ENCODE data around the gene SLC25A22.
A peak's percentile ranks its signal among the peaks of the same experiment; 100 is the strongest.

Gene SLC25A22

GRCh38 chr11:833849-834311 lies 35.8 kb upstream of the SLC25A22 start:
- no peak for DNase-seq

DNA sequence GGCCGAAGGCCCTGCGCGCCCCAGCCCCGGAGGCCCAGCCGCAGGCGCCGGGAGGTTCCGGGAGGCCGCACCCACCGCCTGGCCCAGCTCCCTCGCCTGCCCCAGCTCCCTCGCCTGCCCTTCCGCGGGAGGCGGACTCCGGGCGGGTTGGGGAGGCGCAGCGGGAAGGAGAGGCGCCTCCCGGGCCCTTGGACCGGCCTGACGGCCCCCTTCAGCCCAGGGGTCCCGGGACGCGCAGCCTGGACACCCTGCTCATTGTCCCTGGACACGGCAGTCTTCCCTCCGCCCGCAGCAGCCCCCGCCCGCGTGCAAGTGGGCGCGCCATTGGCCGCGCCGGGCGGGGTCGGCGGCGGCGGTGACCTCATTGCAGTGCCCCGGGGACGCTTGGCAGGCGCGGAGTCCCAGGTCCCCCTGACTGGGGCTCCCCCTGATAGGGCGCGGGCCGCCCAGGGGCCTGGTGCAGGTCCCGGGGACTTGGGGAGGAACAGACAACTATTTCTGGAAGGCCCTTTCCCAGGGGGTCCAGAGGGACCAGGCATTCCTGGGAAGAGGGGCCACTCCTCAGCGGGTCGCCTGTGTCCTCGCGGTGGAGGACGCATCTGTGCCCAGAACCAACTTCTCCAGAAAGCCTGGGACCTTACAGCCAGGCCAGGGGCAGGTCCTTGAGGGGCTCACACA lies 35.2 kb upstream of the SLC25A22 start:
- peak; percentile 74 for DNase-seq

GRCh38 chr11:832529-833113 lies 34.5 kb upstream of the SLC25A22 start, which contains the start of gene CD151:
Gene CD151, plus strand, starts transcription at chr11:832952. Its CDS starts 3,118 bp downstream, at chr11:836070.
- DNase-seq, result peak; percentile 79

DNA sequence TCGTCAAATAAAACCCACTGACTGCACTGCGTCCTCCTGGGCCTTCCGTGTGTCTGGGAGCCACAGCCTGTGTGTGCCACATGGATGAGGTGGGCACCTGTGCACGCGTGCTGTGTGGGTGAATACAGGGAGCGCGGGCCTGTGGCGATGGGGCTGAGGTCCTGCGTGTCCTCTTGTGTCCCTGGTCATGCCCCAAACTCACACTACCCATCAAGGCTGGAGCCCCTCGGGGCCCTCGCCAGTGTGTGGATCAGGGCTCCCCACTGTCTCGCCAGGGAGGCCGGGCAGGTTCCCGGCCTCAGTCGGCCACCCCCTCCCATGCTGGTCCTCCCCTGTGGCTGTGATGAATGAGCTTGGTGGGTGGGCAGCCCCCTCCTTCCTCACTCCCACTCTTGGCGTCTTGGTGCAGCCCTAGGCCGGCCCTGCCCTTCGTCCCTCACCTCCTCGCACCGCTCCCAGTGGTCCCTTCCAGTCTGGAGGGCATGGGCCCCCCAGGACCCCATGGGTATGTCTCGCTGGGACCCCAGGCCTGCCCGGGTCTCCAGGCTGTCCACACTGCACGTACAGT lies 34.0 kb upstream of the SLC25A22 start:
- DNase-seq, result peak; percentile 61

- peak; percentile 61 for DNase-seq
Measured at GRCh38 chr11:831118-831864, 33.2 kb upstream of the SLC25A22 start.

GRCh38 chr11:830295-831117 lies 32.4 kb upstream of the SLC25A22 start:
- peak; percentile 84 for DNase-seq

DNA sequence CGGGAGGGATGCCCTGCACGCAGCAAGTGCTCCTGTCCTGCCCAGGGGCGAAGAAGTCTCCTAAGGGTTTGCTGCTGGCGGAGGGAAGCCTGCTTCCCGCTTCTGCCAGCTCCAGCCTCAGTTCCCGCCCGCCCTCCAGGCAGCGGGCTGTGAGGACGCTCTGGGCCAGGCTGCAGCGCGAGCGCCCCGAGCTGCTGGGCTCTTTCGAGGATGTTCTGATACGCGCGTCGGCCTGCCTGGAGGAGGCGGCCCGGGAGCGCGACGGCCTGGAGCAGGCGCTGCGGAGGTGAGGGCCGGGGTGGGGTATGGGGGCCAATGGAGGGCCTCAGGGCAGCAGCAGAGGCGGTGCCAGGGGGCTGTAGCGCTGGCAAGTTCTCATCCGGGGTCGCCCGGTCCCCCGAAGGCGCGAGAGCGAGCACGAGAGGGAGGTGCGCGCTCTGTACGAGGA lies 31.8 kb upstream of the SLC25A22 start:
- peak; percentile 61 for DNase-seq

DNA sequence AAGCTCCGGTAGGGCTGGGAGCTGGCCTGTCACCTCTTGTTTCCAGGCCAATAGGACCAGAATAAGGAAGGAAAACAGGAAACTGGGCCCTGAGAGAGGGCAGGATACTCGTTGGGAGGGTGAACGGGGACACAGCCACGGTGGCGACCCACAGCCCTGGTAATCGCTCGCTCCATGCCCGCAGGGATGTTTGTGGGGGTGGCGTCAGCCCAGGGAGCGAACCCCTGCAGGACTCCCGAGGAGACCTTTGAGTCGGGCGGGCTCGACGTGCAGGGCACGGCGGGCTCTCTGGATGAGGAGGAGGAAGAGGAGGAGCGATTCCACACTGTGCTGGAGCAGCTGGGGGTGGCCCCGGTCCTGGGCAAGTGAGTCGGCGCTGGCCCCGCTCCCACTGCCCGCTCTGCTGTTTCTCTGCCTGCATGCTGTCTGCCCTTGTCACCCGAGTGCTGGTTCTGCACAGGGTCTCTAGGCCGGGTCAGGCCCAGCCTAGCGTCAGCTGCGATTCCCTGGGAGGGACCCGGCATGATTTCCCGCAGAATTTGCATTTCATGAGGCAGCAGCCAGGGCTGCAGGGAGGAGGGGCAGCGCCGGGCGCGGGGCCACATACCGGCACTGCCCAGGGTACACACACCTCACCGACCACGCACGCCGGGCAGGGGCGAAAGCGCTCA lies 31.2 kb upstream of the SLC25A22 start:
- DNase-seq, result peak; percentile 60

DNA sequence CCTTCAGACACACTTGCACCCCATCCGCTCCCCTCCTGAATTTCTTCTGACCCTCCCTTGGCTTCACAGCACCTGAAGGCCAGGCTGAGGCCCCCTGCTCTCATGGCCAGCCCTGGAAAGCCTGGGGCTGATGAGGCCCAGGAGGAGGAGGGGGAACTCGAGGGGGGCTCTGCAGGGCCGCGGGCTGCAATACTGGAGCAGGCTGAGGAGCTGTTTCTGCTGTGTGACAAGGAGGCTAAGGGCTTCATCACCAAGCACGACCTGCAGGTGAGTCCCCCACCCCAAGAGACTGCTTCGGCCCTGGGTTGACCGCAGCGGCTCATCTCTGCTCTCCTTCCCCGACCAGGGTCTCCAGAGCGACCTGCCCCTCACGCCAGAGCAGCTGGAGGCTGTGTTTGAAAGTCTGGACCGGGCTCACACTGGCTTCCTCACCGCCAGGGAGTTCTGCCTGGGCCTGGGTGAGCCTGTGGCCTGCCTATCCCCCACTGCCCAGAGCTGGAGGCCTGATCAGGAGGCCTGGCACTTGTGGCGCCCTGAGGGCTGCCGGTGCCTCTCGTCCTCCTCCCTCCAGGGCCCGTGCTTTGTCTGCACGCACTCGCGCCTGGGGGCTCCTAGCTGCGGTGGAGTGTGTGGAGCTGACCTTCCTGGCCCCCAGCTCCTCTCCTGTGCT lies 30.6 kb upstream of the SLC25A22 start:
- no peak for DNase-seq

DNA sequence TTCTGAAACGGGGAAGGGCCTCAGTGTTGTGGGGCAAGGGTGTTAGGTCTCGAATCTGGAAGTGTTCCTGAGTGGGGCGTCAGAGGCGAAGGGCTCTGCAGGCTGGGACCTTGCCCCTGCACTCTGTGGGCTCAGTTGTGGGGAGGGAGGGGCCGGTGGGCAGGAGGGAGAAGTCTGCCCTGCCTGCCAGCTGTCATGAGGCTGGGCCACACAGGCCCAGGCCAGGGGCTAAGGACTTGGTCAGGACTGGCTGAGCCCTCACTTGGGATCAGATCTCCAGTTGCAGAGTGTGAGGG lies 29.8 kb upstream of the SLC25A22 start, which contains the start of gene CRACR2B:
Gene CRACR2B, plus strand, starts transcription at position 23 of the 296 bp plus-strand sequence. CDS start 689 bp downstream, outside the sequence.
- no peak for DNase-seq

DNA sequence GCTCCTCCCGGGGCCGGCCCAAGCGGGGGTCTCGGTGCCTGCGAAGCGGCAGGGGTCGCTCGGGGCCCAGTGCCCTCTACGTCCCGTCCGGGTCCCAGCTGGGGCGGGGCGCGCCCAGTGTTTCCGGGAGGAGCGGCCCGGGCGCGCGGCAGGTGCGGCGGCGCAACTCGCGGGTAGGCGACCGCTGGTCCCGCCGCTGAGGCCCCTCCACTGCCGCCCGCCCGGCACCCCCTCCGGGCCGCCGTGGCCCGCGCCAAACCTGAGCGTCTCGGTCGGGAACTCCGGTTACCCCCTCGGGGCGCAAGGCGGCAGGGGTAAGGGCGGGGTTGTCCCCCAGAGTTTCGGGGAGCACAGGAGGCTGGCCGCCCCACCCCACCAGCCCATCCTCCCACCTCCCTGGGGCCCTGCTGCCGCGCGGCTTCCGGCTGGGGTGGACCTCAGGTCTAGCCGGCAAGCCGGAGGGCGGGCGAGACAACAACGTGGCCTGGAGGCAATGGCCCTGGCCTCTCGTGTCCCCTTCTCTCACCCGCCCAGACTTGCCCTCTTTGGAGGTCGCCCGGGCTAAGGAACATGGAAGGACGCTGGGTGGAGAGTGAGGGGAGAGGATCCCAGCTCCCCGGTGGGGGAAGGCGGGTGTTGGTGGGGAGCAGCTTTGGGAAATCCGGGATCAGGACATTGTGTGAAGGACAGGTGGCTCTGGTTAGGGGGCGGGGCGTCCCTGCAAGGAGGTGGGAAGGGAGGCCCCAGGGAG lies 29.2 kb upstream of the SLC25A22 start:
- peak; percentile 70 for DNase-seq

- DNase-seq, result no peak
Measured at GRCh38 chr11:826836-827145, 28.7 kb upstream of the SLC25A22 start.

DNA sequence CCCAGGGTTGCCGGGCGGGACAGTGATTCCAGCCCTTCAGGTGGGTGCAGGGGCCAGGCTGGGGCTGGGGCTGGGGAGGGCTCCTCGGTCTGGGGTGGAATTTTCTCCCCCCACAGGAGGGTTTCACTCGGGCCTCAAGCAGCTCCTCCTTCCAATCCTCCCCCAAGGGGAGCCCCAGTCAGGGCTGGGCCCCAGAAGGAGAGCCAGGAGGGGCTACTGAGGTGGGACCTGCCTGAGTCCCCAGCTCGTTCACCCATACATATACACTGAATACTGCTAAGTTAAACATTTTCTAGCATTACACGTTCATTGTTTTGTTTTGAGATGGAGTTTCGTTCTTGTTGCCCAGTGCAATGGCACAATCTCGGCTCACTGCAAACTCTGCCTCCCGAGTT lies 28.1 kb upstream of the SLC25A22 start:
- no peak for DNase-seq

GRCh38 chr11:825366-826226 lies 27.5 kb upstream of the SLC25A22 start:
- DNase-seq, result no peak

DNA sequence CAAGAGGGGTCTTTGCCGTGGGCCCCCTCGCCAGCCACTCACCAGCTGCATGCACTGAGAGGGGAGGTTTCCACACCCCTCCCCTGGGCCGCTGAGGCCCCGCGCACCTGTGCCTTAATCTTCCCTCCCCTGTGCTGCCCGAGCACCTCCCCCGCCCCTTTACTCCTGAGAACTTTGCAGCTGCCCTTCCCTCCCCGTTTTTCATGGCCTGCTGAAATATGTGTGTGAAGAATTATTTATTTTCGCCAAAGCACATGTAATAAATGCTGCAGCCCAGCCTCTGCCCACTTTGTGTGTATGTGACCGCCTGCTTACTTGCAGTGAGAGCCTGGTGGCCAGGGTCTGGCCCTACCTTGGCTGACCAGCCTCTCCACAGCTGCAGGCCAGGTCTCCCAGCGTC lies 26.9 kb upstream of the SLC25A22 start:
- DNase-seq, result no peak

DNA sequence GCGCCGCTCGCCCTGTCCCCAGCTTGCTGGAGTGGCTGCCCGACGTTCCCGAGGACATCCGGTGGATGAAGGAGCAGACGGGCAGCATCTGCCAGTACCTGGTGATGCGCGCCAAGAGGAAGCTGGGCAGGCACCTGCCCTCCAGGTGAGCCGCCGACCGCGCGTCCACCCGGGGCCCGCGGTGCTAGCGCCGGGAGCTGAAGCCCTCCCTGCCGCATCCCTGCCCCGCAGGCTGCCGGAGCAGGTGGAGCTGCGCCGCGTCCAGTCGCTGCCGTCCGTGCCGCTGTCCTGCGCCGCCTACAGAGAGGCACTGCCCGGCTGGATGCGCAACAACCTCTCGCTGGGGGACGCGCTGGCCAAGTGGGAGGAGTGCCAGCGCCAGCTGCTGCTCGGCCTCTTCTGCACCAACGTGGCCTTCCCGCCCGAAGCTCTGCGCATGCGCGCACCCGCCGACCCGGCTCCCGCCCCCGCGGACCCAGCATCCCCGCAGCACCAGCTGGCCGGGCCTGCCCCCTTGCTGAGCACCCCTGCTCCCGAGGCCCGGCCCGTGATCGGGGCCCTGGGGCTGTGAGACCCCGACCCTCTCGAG lies 26.3 kb upstream of the SLC25A22 start:
- DNase-seq, result no peak

DNA sequence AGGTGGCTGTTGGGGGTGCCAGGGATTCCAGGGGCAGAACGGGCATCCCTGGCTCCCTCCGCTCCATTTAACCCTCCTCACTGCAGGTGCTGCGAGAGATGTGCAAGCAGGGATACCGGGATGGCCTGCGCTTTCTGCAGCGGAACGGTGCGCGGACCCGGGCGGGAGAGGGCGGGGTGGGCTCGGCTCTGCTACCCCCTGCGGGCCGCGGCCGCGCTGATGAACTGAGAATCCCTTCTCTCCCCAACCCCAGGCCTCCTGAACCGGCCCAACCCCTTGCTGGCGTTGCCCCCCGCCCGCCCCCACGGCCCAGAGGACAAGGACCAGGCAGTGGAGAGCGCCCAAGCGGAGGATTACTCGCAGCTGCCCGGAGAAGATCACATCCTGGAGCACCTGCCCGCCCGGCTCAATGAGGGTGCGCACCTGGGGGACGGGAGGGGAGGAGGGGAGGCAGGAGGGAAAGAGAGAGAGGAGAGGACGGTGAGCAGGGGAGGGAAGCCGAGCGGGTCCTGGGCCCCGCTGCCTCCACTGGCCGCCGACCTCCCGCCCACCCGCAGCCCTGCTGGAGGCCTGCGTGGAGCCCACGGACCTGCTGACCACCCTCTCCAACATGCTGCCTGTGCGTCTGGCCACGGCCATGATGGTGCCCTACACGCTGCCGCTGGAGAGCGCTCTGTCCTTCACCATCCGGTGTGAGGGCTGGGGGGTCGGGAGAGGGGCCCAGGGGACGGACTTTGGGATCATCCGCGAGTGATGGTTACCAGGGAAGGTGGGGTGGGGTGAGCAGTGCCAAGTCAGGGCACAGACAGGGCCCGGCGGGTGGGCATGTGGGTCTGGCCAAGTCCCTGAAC lies 25.6 kb upstream of the SLC25A22 start:
- no peak for DNase-seq
